ENCODE data around the gene WDFY4.

DNA sequence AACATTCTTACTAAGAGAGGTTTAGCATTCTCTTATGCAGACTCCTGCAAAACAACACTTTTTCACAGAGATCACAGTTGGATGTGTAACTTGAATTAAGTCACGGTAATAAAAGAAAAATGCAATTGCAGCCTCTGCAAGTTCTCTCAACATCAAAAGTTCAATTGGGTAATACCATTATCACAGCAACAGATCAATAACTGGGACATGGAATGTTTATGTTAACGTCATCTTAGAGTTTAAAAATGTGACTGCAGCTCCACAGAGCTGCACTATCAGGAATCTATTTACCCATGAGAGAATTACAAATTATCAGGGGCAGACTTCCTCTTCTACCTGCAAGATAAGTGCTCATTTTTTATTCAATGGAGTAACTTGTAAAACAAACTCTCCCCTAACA, 344.0 kb downstream of the WDFY4 start:
- TF ChIP-seq, protein P1, sequence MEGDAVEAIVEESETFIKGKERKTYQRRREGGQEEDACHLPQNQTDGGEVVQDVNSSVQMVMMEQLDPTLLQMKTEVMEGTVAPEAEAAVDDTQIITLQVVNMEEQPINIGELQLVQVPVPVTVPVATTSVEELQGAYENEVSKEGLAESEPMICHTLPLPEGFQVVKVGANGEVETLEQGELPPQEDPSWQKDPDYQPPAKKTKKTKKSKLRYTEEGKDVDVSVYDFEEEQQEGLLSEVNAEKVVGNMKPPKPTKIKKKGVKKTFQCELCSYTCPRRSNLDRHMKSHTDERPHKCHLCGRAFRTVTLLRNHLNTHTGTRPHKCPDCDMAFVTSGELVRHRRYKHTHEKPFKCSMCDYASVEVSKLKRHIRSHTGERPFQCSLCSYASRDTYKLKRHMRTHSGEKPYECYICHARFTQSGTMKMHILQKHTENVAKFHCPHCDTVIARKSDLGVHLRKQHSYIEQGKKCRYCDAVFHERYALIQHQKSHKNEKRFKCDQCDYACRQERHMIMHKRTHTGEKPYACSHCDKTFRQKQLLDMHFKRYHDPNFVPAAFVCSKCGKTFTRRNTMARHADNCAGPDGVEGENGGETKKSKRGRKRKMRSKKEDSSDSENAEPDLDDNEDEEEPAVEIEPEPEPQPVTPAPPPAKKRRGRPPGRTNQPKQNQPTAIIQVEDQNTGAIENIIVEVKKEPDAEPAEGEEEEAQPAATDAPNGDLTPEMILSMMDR (optimal IDR thresholded peaks at IDR 0.05 in 1 of 3, IDR thresholded peaks at IDR 0.05 in 1 of 3, conservative IDR thresholded peaks at IDR 0.05 in 1 of 3; ENCODE audit: extremely low read depth in 1 of 3, insufficient read depth in 2 of 3, low read length in 3 of 3) = no peak
- no peak for TF ChIP-seq EZH2 (IDR thresholded peaks at IDR 0.05; ENCODE audit: low read length)

Measured in keratinocyte (primary cell).